Activated CD4-positive, CD25-positive, alpha-beta regulatory T cell treated with anti-CD3 and anti-CD28 coated beads, Interleukin-2, amount 50 U/mL, for 72 hours (primary cell): ENCODE data around the gene CDV3.
A peak's percentile ranks its signal among the peaks of the same experiment; 100 is the strongest.

ENCODE experiments used
- DNase-seq: peaks from one replicate; pipeline ENCODE4 v3.0.0; 2021

Gene CDV3

GRCh38 chr3:133568294-133569014 is 5.0 kb upstream of the CDV3 start:
- DNase-seq = no peak

DNA sequence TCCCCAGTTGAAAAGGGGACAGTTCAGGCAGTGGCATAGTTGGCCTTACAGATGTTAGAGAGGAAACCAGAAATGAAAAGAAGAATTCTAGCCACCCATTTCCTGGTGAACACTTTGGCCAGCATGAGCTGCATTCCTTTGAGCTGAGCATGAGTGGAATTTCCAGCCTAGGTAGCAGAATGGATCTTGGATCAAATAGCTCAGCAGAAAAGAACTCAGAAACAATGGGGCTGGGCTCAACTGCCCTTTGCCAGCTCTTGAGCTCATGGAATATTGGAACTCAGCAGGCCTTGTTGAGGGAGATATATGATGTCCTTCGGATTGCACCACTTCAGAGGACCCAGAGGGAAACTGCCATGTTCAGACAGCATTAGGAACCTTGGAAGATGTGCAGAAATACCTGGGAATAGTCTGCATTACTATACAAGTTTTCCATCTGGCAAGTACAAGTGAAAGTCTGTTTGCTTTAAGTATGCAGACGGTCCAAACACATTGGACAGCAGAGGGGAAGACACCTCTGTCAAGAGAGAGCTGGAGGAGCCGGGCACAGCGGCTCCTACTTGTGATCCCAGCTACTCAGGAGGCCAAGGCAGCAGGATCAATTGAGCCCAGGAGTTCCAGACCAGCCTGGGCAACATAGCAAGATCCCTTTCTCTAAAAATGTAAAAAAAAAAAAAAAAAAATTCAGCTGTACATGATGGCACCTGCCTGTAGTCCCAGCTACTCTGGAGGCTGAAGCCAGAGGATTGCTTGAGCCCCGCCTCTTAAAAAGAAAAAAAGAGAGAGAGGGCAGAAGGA is 3.1 kb upstream of the CDV3 start:
- no peak for DNase-seq

DNA sequence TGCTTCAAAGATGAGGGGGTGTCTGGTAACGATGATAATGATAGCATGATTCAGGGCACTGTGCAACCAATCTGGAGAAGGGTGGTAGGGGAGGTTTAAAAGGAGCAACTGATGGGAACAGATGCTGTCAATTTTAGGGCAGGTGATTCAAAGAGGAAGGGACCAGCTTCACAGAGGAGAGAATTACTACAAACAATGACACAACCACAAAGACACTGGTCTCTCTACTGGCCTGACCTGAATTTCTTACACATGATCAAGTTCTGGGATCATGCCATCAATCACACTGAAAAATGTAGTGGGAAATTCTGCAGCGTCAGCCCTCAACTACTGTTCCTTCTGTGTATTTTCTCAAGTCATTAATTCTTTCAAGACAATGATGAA is 2.6 kb upstream of the CDV3 start:
- no peak for DNase-seq

DNA sequence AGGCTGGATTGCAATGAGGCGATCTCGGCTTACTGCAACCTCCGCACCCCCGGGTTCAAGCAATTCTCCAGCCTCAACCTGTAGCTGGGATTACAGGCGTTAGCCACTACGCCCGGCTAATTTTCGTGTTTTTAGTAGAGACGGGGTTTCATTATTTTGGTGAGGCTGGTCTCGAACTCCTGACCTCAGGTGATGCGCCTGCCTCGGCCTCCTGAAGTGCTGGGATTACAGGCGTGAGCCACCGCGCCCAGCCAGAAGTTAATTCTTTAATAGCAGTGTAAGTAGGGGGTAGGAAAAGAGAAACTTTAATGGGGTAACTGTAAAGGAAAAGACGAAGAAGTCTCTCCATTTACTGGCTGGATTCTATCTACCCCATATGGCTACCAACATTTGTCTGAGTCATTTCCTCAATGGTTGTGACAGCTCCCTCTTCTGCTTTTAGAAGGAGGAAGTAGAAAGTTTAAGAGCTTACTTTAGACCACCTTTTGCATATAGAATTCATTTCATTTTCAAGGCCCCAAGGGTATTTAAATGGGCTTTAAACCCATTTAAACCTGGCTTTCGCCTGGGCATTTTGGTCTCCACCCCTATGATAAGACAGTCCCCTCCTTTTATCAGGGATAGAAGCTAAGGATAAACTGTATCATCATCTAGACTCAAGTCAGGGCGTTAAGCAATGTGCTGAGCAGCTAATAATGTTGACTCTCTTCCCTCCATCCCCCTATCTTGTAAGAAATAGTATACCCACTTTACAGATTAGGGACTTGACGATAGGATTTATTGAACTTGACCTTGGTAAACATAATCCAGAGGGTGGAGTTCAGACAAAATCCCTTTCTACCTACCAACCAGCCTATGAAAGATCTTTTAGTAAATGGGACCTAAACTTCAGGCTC is 1.1 kb upstream of the CDV3 start:
- no peak for DNase-seq

GRCh38 chr3:133573054-133573628 is 345 bp upstream of the CDV3 start:
- DNase-seq = peak; percentile 100

GRCh38 chr3:133574260-133574881 is 885 bp downstream of the CDV3 start:
- peak; percentile 78 for DNase-seq

- DNase-seq = no peak
Observed at GRCh38 chr3:133575086-133575485, 1.6 kb downstream of the CDV3 start.

DNA sequence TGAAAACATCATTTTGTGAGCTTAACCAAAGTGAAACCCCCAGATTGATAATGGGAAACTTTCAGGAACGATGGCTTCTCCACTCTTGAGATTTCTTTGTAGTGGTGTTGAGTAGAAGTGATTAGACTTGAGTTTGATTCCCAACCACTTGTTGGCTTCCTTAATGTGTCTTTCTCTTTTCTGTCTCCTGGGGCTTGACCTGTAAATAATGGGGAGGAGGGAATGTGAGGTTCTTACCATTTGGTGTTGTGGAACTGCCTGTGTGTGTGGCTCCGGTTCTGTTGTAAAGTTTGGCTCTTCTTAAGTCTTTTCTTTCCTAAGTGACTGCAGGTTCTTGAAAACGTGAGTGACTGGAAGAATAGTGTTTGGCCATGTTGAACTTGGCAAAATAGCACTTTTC is 2.7 kb downstream of the CDV3 start:
- no peak for DNase-seq

DNA sequence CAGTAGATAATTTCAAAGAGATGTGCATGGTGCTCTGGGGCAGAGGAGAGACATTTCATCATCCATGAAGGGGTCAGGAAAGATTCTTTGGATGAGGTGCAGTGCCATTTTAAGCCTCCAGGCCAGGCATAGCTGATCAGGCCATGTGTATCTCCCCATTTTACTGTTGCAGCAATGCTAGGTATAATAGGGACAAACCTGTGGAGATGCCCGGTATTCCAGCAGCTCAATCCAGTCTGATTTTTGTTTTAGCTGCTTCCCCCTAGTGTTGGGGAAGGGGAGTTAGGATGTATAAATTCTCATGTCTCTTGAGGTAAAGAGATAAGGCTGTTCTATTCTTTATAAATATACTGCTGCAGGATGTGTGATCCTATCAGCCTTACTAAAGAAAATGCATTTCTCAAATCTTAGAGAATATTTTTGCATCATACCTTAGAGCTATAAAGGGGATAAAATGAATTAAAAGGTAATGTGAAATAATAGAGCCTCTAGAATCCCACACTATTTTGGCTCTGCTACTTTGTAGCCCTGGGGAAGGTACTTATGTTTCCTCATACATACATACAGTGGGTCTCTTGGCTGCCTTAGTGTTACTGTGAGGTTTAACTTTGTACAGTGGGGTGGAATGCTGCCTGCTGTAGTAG is 5.2 kb downstream of the CDV3 start:
- no peak for DNase-seq

- no peak for DNase-seq
Observed at GRCh38 chr3:133583396-133583795, 9.9 kb downstream of the CDV3 start.

DNA sequence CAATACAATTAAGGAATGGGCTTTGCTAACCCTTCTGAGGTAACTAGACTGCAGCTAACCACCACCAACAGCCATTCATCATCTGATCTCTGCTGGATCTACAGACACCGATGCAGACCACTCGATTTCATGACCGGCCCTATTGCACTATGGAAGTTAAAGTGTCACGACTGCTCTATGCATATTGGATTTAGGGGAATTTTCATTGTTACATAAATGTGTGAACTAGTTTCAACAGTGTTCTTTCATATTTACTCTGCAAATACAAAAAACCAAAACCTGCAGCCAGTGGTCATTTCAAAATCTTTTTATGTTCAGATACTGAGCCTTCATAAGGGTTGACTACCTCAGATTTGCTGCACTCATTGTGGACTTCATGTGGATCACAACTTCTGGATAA is 14.5 kb downstream of the CDV3 start:
- DNase-seq = no peak

GRCh38 chr3:133588784-133589465 is 15.4 kb downstream of the CDV3 start:
- DNase-seq = no peak

GRCh38 chr3:133589503-133589902 is 16.0 kb downstream of the CDV3 start:
- no peak for DNase-seq

DNA sequence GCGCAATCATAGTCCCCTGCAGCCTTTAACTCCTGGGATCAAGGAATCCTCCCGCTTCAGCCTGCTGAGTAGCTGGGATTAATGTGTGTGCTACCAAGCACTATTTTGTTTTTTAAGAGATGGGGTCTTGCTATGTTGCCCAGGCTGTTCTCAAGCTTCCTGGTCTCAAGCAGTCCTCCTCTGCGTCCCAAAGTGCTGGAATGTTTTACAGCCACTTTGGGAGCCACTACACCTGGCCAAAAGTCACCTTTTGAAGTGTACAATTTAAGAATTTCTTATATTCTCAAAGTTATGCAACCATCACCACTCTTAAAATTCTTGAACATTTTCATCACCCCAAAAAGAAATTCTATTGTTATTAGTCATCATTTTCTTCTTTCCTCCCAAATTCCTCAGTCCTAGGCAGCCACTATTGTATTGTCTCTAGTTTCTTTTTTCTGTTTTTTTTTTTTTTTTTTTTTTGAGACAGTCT is 17.8 kb downstream of the CDV3 start:
- DNase-seq = no peak

GRCh38 chr3:133592843-133593242 is 19.4 kb downstream of the CDV3 start:
- no peak for DNase-seq

- DNase-seq = no peak
Observed at GRCh38 chr3:133593243-133593642, 19.8 kb downstream of the CDV3 start.

DNA sequence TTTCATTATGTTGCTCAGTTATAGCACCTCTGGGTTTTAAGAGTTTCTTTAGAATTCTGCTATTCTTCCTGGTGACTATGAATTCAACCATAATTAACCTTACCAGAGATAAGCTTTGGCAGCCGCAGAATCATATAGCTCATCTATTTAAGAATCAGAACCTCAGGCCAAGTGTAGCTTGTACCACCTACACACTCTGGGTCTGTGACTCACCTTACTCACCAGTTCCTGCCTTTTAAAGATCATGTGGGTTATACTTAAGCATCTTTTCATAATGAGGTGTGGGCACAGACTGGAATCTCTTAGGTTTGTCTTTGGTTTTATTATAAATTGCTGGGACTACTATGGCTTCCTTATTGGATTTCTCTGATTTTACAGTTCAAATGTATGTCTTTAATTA is 21.9 kb downstream of the CDV3 start:
- DNase-seq = no peak

- DNase-seq = no peak
Observed at GRCh38 chr3:133598405-133598804, 24.9 kb downstream of the CDV3 start.

DNA sequence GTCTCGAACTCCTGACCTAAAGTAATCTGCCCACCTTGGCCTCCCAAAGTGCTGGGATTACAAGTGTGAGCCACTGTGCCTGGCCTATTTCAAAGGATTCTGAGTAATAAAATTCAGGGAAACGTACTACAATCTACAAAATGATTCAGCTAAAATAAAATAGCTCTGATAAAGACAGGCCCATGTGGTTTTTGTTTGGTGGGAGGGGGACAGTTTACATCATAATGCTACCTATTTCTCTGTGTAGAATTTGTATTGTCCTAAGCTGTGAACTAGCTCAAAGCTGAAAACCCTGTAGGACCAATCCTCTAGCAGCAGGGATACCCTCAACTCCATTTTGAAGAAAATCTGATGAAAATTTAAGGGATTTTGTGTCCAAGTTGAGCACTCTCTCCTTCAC is 25.8 kb downstream of the CDV3 start:
- no peak for DNase-seq

GRCh38 chr3:133600572-133601081 is 27.1 kb downstream of the CDV3 start:
- DNase-seq = no peak

DNA sequence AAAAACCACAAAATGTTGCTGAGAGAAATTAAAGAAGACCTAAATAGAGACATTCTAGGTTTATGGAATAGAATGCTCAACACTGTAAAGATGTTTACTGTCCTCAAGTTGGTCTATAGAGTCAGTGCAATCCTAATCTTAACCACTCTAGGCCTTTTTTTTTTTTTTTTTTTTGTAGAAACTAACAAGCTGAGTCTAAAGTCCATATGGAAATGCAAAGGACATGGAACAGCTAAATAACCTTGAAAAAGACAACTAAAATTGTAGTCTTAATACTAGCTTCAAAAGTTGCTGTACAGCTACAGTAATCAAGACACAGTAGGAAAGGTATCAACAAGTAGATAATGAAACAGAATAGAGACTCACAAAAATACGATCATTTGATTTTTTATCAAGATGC is 32.9 kb downstream of the CDV3 start:
- no peak for DNase-seq
